ENCODE results near the gene GFY. TPM values are rescaled to one million over a fixed set of nuclear protein-coding genes. Genes with fewer than 3 reads are reported as not detected.

GFY gene
- total RNA-seq, 1 donor from 2014 or later, result not detected

DNA sequence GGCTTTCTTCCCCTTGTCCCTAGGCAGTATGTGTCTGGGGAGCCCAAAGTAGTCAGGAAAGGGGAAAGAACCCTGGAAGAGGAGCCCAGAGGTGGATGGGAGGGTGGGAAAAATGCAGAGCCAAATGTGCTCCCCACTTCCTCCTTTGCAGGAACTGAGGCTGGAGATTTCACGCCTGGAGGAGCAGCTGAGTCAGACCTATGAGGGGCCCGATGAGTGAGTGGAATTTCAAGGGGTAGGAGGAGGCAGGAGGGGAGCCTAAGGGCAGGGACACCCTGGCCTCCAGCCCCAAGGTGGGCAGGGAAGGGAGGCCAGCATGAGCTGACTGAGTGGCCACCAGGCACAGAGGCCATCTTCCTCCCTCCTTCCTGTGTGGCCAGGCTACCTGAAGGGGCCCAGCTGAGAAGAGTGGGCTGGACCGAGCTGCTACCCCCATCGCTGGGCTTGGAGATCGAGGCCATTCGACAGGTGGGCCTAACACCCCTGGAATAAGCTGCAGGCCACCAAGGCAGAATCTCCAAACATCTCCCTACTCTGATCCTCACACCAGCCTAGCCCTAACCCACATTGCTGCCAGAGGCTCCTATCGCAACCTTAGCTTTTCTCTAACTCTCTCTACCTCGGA is 16.3 kb upstream of the GFY start:
- Mint-ChIP-seq H3K4me1 (ENCODE audit: low read depth, unreplicated experiment) (peaks cover under 1% of the 10 kb centered on the region), H3K27ac (ENCODE audit: unreplicated experiment) (no peak overlapping the region), H3K36me3 (ENCODE audit: low read depth, unreplicated experiment) (peaks cover 4% of the 10 kb centered on the region), H3K9me3 (ENCODE audit: unreplicated experiment) (no peaks in the 10 kb centered on the region), H3K4me3 (ENCODE audit: unreplicated experiment) (peak overlapping the region; percentile 45), H3K27me3 (ENCODE audit: low read depth, unreplicated experiment) (peaks cover 41% of the 10 kb centered on the region)
- H3K9me3 ChIP-seq (ENCODE audit: insufficient read depth, low read depth, low read length), result no peaks in the 10 kb centered on the region
- H4K20me1 ChIP-seq (ENCODE audit: insufficient read depth, low read length), result no peaks in the 10 kb centered on the region
- no peaks in the 10 kb centered on the region for H3K79me2 ChIP-seq (ENCODE audit: insufficient read depth, low read length)
- no peaks in the 10 kb centered on the region for H3K4me1 ChIP-seq (ENCODE audit: insufficient read depth, low read length)
- no peak for FAIRE-seq
- no peak overlapping the region for H3K9ac ChIP-seq (ENCODE audit: low read length)
- no peaks in the 10 kb centered on the region for H3K36me3 ChIP-seq (ENCODE audit: insufficient read depth, low read length)
- peak overlapping the region; percentile 41 for H2AFZ ChIP-seq (ENCODE audit: low read depth, low read length)
- H3K27me3 ChIP-seq (ENCODE audit: insufficient read depth, low read length), result no peaks in the 10 kb centered on the region
- no peak overlapping the region for H3K4me3 ChIP-seq (ENCODE audit: insufficient read depth, low read depth, low read length)
- no peak overlapping the region for H3K27ac ChIP-seq (ENCODE audit: low read depth, low read length)
- no peak overlapping the region for H3K4me2 ChIP-seq (ENCODE audit: low read length)
- TF ChIP-seq, protein P1, sequence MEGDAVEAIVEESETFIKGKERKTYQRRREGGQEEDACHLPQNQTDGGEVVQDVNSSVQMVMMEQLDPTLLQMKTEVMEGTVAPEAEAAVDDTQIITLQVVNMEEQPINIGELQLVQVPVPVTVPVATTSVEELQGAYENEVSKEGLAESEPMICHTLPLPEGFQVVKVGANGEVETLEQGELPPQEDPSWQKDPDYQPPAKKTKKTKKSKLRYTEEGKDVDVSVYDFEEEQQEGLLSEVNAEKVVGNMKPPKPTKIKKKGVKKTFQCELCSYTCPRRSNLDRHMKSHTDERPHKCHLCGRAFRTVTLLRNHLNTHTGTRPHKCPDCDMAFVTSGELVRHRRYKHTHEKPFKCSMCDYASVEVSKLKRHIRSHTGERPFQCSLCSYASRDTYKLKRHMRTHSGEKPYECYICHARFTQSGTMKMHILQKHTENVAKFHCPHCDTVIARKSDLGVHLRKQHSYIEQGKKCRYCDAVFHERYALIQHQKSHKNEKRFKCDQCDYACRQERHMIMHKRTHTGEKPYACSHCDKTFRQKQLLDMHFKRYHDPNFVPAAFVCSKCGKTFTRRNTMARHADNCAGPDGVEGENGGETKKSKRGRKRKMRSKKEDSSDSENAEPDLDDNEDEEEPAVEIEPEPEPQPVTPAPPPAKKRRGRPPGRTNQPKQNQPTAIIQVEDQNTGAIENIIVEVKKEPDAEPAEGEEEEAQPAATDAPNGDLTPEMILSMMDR (IDR thresholded peaks at IDR 0.05; ENCODE audit: insufficient read depth, low read depth, low read length), result no peak
- no peak for TF ChIP-seq EZH2 (IDR thresholded peaks at IDR 0.05; ENCODE audit: insufficient read depth, low read length)
- DNase-seq (ENCODE audit: low read depth), result no peak

DNA sequence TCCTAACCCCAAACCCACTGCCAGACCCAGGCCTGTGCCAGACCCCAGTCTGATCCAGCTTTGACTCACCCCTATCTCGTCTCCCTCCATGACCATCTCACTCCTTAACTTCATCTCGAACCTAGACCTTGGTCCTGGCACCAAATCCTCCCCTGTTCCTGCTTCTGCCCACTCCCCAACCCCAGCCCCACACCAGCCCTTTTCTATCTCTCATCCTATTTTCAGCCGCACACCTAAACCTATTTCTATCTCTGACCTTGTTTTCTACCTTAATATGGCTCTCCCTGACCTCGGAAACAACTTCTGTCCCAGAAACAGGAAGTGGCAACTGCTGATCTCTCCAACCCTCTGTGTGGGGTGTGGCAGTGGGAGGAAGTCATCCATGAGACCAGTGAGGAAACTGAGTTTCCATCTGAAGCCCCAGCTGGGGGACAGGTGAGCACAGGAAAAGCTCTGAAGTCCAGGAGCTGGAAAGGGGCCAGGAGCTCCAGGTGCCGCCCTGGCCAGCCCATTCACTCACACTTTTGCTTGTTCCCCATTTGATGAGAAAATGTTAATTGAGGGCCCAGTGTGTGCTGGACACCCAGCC is 15.7 kb upstream of the GFY start:
- H3K36me3 ChIP-seq (ENCODE audit: insufficient read depth, low read length), result no peaks in the 10 kb centered on the region

More for the DNA sequence above, 15.7 kb upstream of the GFY start:
- no peak overlapping the region for H3K27ac ChIP-seq (ENCODE audit: low read depth, low read length)
- TF ChIP-seq, protein P1 (IDR thresholded peaks at IDR 0.05; ENCODE audit: insufficient read depth, low read depth, low read length), result no peak
- TF ChIP-seq EZH2 (IDR thresholded peaks at IDR 0.05; ENCODE audit: insufficient read depth, low read length), result no peak
- Mint-ChIP-seq H3K36me3 (ENCODE audit: low read depth, unreplicated experiment) (peaks cover 4% of the 10 kb centered on the region), H3K9me3 (ENCODE audit: unreplicated experiment) (no peaks in the 10 kb centered on the region), H3K27ac (ENCODE audit: unreplicated experiment) (peak overlapping the region; percentile 53), H3K27me3 (ENCODE audit: low read depth, unreplicated experiment) (peaks cover 42% of the 10 kb centered on the region), H3K4me1 (ENCODE audit: low read depth, unreplicated experiment) (no peaks in the 10 kb centered on the region), H3K4me3 (ENCODE audit: unreplicated experiment) (no peak overlapping the region)
- H3K79me2 ChIP-seq (ENCODE audit: insufficient read depth, low read length), result no peaks in the 10 kb centered on the region
- H3K4me3 ChIP-seq (ENCODE audit: insufficient read depth, low read depth, low read length), result no peak overlapping the region
- H3K4me1 ChIP-seq (ENCODE audit: insufficient read depth, low read length), result no peaks in the 10 kb centered on the region
- no peak overlapping the region for H2AFZ ChIP-seq (ENCODE audit: low read depth, low read length)
- FAIRE-seq, result no peak
- no peak overlapping the region for H3K9ac ChIP-seq (ENCODE audit: low read length)
- H3K27me3 ChIP-seq (ENCODE audit: insufficient read depth, low read length), result no peaks in the 10 kb centered on the region
- no peak overlapping the region for H3K4me2 ChIP-seq (ENCODE audit: low read length)
- no peaks in the 10 kb centered on the region for H4K20me1 ChIP-seq (ENCODE audit: insufficient read depth, low read length)
- H3K9me3 ChIP-seq (ENCODE audit: insufficient read depth, low read depth, low read length), result no peaks in the 10 kb centered on the region
- DNase-seq (ENCODE audit: low read depth), result no peak

Measured in astrocyte (in vitro differentiated cells and primary cell).